ENCODE data around the gene SHB. TPM values are rescaled to one million over a fixed set of nuclear protein-coding genes. Genes with fewer than 3 reads are reported as not detected.

SHB gene
- total RNA-seq, 1 experiment from 2014 or later: 28.7 TPM

DNA sequence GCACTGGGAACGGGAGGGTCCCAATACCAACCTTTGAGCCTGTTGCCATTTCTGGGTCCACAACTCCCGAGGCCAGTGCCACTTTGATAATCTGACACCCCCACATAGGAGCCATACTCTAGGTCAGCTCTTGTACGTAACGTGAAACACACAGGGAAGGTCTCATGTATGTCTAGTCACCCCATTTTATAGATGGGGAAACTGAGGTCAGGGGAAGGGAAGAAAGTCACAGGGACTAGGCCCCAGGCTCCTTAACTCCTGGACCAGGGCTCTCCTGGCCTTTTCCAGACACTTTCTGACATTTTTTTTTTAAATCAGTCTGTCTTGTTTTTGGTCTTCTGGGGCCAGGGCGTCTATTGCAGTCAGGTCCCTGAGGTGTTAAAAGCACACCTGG lies 84.8 kb downstream of the SHB start (continued):
- TF ChIP-seq, protein P1, sequence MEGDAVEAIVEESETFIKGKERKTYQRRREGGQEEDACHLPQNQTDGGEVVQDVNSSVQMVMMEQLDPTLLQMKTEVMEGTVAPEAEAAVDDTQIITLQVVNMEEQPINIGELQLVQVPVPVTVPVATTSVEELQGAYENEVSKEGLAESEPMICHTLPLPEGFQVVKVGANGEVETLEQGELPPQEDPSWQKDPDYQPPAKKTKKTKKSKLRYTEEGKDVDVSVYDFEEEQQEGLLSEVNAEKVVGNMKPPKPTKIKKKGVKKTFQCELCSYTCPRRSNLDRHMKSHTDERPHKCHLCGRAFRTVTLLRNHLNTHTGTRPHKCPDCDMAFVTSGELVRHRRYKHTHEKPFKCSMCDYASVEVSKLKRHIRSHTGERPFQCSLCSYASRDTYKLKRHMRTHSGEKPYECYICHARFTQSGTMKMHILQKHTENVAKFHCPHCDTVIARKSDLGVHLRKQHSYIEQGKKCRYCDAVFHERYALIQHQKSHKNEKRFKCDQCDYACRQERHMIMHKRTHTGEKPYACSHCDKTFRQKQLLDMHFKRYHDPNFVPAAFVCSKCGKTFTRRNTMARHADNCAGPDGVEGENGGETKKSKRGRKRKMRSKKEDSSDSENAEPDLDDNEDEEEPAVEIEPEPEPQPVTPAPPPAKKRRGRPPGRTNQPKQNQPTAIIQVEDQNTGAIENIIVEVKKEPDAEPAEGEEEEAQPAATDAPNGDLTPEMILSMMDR (IDR thresholded peaks at IDR 0.05 in 2 of 3, conservative IDR thresholded peaks at IDR 0.05 in 1 of 3; ENCODE audit: borderline replicate concordance in 1 of 3, insufficient read depth in 1 of 3, low read depth in 2 of 3, low read length in 2 of 3): no peak
- TF ChIP-seq SP1 (IDR thresholded peaks at IDR 0.05; ENCODE audit: low read depth): no peak

GRCh38 chr9:37983381-37984067 lies 85.5 kb downstream of the SHB start:
- TF ChIP-seq, protein P1 (IDR thresholded peaks at IDR 0.05 in 2 of 3, conservative IDR thresholded peaks at IDR 0.05 in 1 of 3; ENCODE audit: borderline replicate concordance in 1 of 3, insufficient read depth in 1 of 3, low read depth in 2 of 3, low read length in 2 of 3): no peak
- no peak for TF ChIP-seq CBX3 (IDR thresholded peaks at IDR 0.05; ENCODE audit: low read depth)
- TF ChIP-seq, protein P2, sequence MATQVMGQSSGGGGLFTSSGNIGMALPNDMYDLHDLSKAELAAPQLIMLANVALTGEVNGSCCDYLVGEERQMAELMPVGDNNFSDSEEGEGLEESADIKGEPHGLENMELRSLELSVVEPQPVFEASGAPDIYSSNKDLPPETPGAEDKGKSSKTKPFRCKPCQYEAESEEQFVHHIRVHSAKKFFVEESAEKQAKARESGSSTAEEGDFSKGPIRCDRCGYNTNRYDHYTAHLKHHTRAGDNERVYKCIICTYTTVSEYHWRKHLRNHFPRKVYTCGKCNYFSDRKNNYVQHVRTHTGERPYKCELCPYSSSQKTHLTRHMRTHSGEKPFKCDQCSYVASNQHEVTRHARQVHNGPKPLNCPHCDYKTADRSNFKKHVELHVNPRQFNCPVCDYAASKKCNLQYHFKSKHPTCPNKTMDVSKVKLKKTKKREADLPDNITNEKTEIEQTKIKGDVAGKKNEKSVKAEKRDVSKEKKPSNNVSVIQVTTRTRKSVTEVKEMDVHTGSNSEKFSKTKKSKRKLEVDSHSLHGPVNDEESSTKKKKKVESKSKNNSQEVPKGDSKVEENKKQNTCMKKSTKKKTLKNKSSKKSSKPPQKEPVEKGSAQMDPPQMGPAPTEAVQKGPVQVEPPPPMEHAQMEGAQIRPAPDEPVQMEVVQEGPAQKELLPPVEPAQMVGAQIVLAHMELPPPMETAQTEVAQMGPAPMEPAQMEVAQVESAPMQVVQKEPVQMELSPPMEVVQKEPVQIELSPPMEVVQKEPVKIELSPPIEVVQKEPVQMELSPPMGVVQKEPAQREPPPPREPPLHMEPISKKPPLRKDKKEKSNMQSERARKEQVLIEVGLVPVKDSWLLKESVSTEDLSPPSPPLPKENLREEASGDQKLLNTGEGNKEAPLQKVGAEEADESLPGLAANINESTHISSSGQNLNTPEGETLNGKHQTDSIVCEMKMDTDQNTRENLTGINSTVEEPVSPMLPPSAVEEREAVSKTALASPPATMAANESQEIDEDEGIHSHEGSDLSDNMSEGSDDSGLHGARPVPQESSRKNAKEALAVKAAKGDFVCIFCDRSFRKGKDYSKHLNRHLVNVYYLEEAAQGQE (IDR thresholded peaks at IDR 0.05; ENCODE audit: low read depth): no peak
- TF ChIP-seq CEBPB (IDR thresholded peaks at IDR 0.05; ENCODE audit: low read depth): no peak
- no peak for TF ChIP-seq ZNF274 (IDR thresholded peaks at IDR 0.05; ENCODE audit: low read depth, low read length)
- CTCF ChIA-PET: no interaction called here
- BruUV-seq (replicated peaks): no TSS peak
- H3K9me3 ChIP-seq (ENCODE audit: control insufficient read depth in 1 of 2, insufficient read depth in 1 of 2, low read depth in 1 of 2, low read length in 2 of 2): no peaks in the 10 kb centered on the region
- H3K27me3 ChIP-seq (ENCODE audit: insufficient read depth, low read length): no peaks in the 10 kb centered on the region
- RAD21 ChIA-PET (ENCODE audit: low non-redundant PET in 1 of 2, low total read pairs in 2 of 2, uncharacterized antibody in 2 of 2, unreplicated experiment in 2 of 2): no interaction called here
- H2AFZ ChIP-seq (ENCODE audit: low read depth, low read length, poor library complexity, severe bottlenecking): no peak overlapping the region
- H3K27ac ChIP-seq (ENCODE audit: low read depth, low read length): no peak overlapping the region
- no peak overlapping the region for H3K4me2 ChIP-seq (ENCODE audit: low read length)
- no peak overlapping the region for H3K9ac ChIP-seq (ENCODE audit: low read length)
- no peaks in the 10 kb centered on the region for H3K9me2 ChIP-seq (ENCODE audit: insufficient read depth)
- ATAC-seq (no peak), DNase-seq (ENCODE audit: low read depth, low spot score) (no peak)
- peaks cover 57% of the 10 kb centered on the region for H3K79me2 ChIP-seq (ENCODE audit: insufficient read depth, low read length)
- no peaks in the 10 kb centered on the region for H3K36me3 ChIP-seq (ENCODE audit: control insufficient read depth in 1 of 2, insufficient read depth in 2 of 2, low read length in 2 of 2)
- no peak overlapping the region for H3K4me3 ChIP-seq (replicated peaks in 1 of 2; ENCODE audit: low read depth in 1 of 2, low read length in 2 of 2)
- POLR2A ChIA-PET: no interaction called here
- no peaks in the 10 kb centered on the region for H4K20me1 ChIP-seq (ENCODE audit: insufficient read depth)
- H3K4me1 ChIP-seq (ENCODE audit: control insufficient read depth in 1 of 2, insufficient read depth in 2 of 2, low read length in 2 of 2): peaks cover 33 to 39% of the 10 kb centered on the region in 2 experiments
- intact Hi-C loops (cut with micrococcal nuclease): no loop called here
